ENCODE measurements around the gene SIGLECL1. TPM values are rescaled to one million over a fixed set of nuclear protein-coding genes. Genes with fewer than 3 reads are reported as not detected.
A peak's percentile ranks its signal among the peaks of the same experiment; 100 is the strongest.

The SIGLECL1 gene
- polyA plus RNA-seq, 3 donors = 0.16 TPM; not detected in 2

DNA sequence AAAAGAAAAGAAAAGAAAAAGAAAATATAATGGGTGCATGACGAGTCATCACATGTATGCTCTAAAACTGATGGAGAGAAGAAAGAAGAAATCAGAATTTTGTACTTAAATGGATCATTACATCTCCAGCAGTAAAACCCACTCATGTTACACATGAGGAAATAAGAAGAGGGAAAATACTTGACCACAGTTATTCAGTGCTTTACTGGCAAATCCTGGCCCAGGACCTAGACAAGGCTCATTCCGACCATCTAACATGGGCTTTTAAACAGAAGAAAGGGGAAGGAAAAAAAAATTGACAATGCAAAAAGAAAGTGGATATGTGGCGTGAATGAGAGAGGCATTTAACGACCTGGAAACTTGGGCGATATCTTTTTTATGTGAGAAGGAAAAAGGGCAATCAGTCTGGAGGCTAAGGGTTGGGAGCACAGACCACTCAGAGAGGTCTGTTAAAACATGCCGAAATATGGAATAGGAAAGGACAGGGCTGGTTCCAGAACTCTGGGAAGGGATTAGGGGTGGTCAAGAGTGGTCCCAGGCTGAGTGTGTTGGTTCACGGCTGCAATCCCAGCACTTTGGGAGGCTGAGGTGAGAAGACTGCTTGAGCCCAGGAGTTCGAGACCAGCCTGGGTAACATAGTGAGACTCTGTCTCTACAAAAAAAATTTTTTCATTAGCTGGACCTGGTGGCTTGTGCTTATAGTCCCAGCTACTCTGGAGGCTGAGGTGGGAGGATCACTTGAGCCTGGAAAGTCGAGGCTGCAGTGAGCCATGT is 1.6 kb downstream of the SIGLECL1 start:
- TF ChIP-seq CTCF (IDR thresholded peaks at IDR 0.05) = no peak
- no peak for DNase-seq
- Mint-ChIP-seq H3K36me3 (peaks cover 3 to 8% of the 10 kb centered on the region in 2 donors), H3K27me3 (ENCODE audit: low read depth in 3 of 3) (peaks cover 0 to 2% (median 0%) of the 10 kb centered on the region in 3 donors), H3K27ac (peak overlapping the region in 2 of 7 donors; percentile 0 to 6), H3K4me1 (peaks cover 42% of the 10 kb centered on the region), H3K9me3 (peaks cover 0 to 4% (median 0%) of the 10 kb centered on the region in 7 donors), H3K4me3 (no peak overlapping the region)
- peaks cover 30 to 47% of the 10 kb centered on the region in 2 donors for H3K4me1 ChIP-seq (ENCODE audit: control insufficient read depth in 1 of 2, insufficient read depth in 2 of 2, low read length in 2 of 2)
- H3K27ac ChIP-seq (ENCODE audit: low read depth in 1 of 2, low read length in 2 of 2) = no peak overlapping the region
- no peaks in the 10 kb centered on the region for H3K79me2 ChIP-seq (ENCODE audit: insufficient read depth, low read length)
- no peak overlapping the region for H3K4me2 ChIP-seq (replicated peaks; ENCODE audit: extremely low read depth, low read length, poor library complexity, severe bottlenecking)
- no peaks in the 10 kb centered on the region for H3K27me3 ChIP-seq (ENCODE audit: control insufficient read depth in 2 of 2, insufficient read depth in 2 of 2, low read length in 2 of 2)
- no peaks in the 10 kb centered on the region for H4K20me1 ChIP-seq (ENCODE audit: insufficient read depth, low read length)
- H3K9me3 ChIP-seq (replicated peaks in 1 of 2; ENCODE audit: control insufficient read depth in 1 of 2, insufficient read depth in 1 of 2, low read length in 2 of 2) = peaks cover 0 to 8% of the 10 kb centered on the region in 2 donors
- 42% methylated on average over 6 of the region's 9 CpGs for WGBS (ENCODE audit: insufficient coverage)
- H3K9ac ChIP-seq (ENCODE audit: insufficient read depth, low read length, poor library complexity, severe bottlenecking) = no peak overlapping the region
- no peaks in the 10 kb centered on the region for H3K36me3 ChIP-seq (replicated peaks in 1 of 2; ENCODE audit: control insufficient read depth in 1 of 2, insufficient read depth in 2 of 2, low read length in 2 of 2)
- no peak overlapping the region for H3K4me3 ChIP-seq (replicated peaks in 1 of 3; ENCODE audit: low read depth in 2 of 3, low read length in 3 of 3)
- intact Hi-C loops (cut with micrococcal nuclease) = loop anchor here in 1 of 2 donors (10.0 kb wide), 1 partner anchor 48 kb away; no protein-coding TSS in a partner anchor
- H2AFZ ChIP-seq (ENCODE audit: insufficient read depth, low read depth, low read length, poor library complexity, severe bottlenecking) = no peak overlapping the region

GRCh38 chr19:51253088-51253806 is 2.4 kb downstream of the SIGLECL1 start:
- H3K36me3 Mint-ChIP-seq = peaks cover 3 to 8% of the 10 kb centered on the region in 2 donors

More at GRCh38 chr19:51253088-51253806, 2.4 kb downstream of the SIGLECL1 start:
- Histone ChIP-seq H3K9ac (ENCODE audit: insufficient read depth, low read length, poor library complexity, severe bottlenecking) (no peak overlapping the region), H4K20me1 (ENCODE audit: insufficient read depth, low read length) (no peaks in the 10 kb centered on the region), H3K27ac (ENCODE audit: low read depth in 1 of 2, low read length in 2 of 2) (no peak overlapping the region), H3K9me3 (replicated peaks in 1 of 2; ENCODE audit: control insufficient read depth in 1 of 2, insufficient read depth in 1 of 2, low read length in 2 of 2) (peaks cover 0 to 8% of the 10 kb centered on the region in 2 donors), H3K4me1 (ENCODE audit: control insufficient read depth in 1 of 2, insufficient read depth in 2 of 2, low read length in 2 of 2) (peaks cover 28 to 46% of the 10 kb centered on the region in 2 donors), H3K79me2 (ENCODE audit: insufficient read depth, low read length) (no peaks in the 10 kb centered on the region), H2AFZ (ENCODE audit: insufficient read depth, low read depth, low read length, poor library complexity, severe bottlenecking) (no peak overlapping the region), H3K4me3 (replicated peaks in 1 of 3; ENCODE audit: low read depth in 2 of 3, low read length in 3 of 3) (no peak overlapping the region), H3K4me2 (replicated peaks; ENCODE audit: extremely low read depth, low read length, poor library complexity, severe bottlenecking) (no peak overlapping the region), H3K36me3 (replicated peaks in 1 of 2; ENCODE audit: control insufficient read depth in 1 of 2, insufficient read depth in 2 of 2, low read length in 2 of 2) (no peaks in the 10 kb centered on the region), H3K27me3 (ENCODE audit: control insufficient read depth in 2 of 2, insufficient read depth in 2 of 2, low read length in 2 of 2) (no peaks in the 10 kb centered on the region)
- H3K27me3 Mint-ChIP-seq (ENCODE audit: low read depth in 3 of 3) = peaks cover 0 to 2% (median 0%) of the 10 kb centered on the region in 3 donors
- no CpG with 5 or more reads among the region's 1 CpG for WGBS (ENCODE audit: insufficient coverage)
- H3K27ac Mint-ChIP-seq = peak overlapping the region in 2 of 7 donors; percentile 14 to 25
- intact Hi-C loops (cut with micrococcal nuclease) = loop anchor here in 1 of 2 donors (10.0 kb wide), 1 partner anchor 48 kb away; no protein-coding TSS in a partner anchor
- H3K9me3 Mint-ChIP-seq = peaks cover 0 to 4% (median 0%) of the 10 kb centered on the region in 7 donors
- H3K4me1 Mint-ChIP-seq = peaks cover 38% of the 10 kb centered on the region
- no peak for TF ChIP-seq CTCF (IDR thresholded peaks at IDR 0.05)
- H3K4me3 Mint-ChIP-seq = no peak overlapping the region
- DNase-seq = no peak

Data from CD14-positive monocyte (primary cell).